H9 (cell line): ENCODE results near the gene RAP1GAP2. TPM values are rescaled to one million over a fixed set of nuclear protein-coding genes. Genes with fewer than 3 reads are reported as not detected.
A peak's percentile ranks its signal among the peaks of the same experiment; 100 is the strongest.

ENCODE experiments used
- DNase-seq: peaks from one replicate; pipeline ENCODE4 v3.0.0-alpha.2; 2017
- H2AFZ ChIP-seq: one replicate; pipeline ENCODE4 v1.6.1; 2013; ENCODE audit warnings: mild to moderate bottlenecking, low read length, control low read depth, moderate library complexity
- H2AK5ac ChIP-seq: 2 replicates; pipeline ENCODE4 v1.6.1; 2013; ENCODE audit warnings: low read length, control low read depth, mixed read lengths; ENCODE audit not compliant: insufficient read length
- H2BK120ac ChIP-seq: one replicate; pipeline ENCODE4 v1.6.1; 2013; ENCODE audit warnings: low read depth, mild to moderate bottlenecking, low read length, control low read depth, inconsistent platforms; ENCODE audit not compliant: poor library complexity, severe bottlenecking
- H2BK12ac ChIP-seq: 2 replicates; pipeline ENCODE4 v1.6.1; 2013; ENCODE audit warnings: low read length, control low read depth, mixed read lengths, low read depth; ENCODE audit not compliant: insufficient read length
- H2BK15ac ChIP-seq: 2 replicates; pipeline ENCODE4 v1.6.1; 2013; ENCODE audit warnings: low read depth, low read length, control low read depth
- H2BK20ac ChIP-seq: one replicate; pipeline ENCODE4 v1.6.1; 2013; ENCODE audit warnings: low read depth, mild to moderate bottlenecking, low read length, control low read depth, inconsistent platforms; ENCODE audit not compliant: poor library complexity, severe bottlenecking
- H2BK5ac ChIP-seq: 2 replicates; pipeline ENCODE4 v1.6.1; 2013; ENCODE audit warnings: low read length, control low read depth, mixed read lengths; ENCODE audit not compliant: insufficient read length
- H3K14ac ChIP-seq: 2 replicates; pipeline ENCODE4 v1.6.1; 2013; ENCODE audit warnings: low read length, control low read depth; ENCODE audit not compliant: insufficient read depth
- H3K18ac ChIP-seq: 2 replicates; pipeline ENCODE4 v1.6.1; 2013; ENCODE audit warnings: low read depth, mild to moderate bottlenecking, mixed read lengths, low read length, control low read depth; ENCODE audit not compliant: insufficient read length
- H3K23ac ChIP-seq: 2 replicates; pipeline ENCODE4 v1.6.1; 2013; ENCODE audit warnings: low read length, control low read depth, mixed read lengths, low read depth; ENCODE audit not compliant: insufficient read length
- H3K23me2 ChIP-seq: 2 replicates; pipeline ENCODE4 v1.6.1; 2013; ENCODE audit warnings: low read depth, mild to moderate bottlenecking, mixed read lengths, low read length, control low read depth; ENCODE audit not compliant: insufficient read length, poor library complexity, severe bottlenecking
- H3K27ac ChIP-seq: 2 replicates; pipeline ENCODE4 v1.5.1; 2013; ENCODE audit warnings: low read length, control low read depth, mixed read lengths, low read depth; ENCODE audit not compliant: insufficient read length
- H3K27me3 ChIP-seq: 2 replicates; pipeline ENCODE4 v1.6.1; 2013; ENCODE audit warnings: low read length, control low read depth, inconsistent platforms; ENCODE audit not compliant: insufficient read depth
- H3K4ac ChIP-seq: 2 replicates; pipeline ENCODE4 v1.6.1; 2013; ENCODE audit warnings: low read depth, mild to moderate bottlenecking, control low read depth, inconsistent platforms, low read length, moderate library complexity
- H3K4me1 ChIP-seq: 2 replicates; pipeline ENCODE4 v1.6.1; 2013; ENCODE audit warnings: low read length, control low read depth, inconsistent platforms; ENCODE audit not compliant: insufficient read depth
- H3K4me2 ChIP-seq: 2 replicates; pipeline ENCODE4 v1.6.1; 2013; ENCODE audit warnings: low read length, control low read depth, mixed read lengths; ENCODE audit not compliant: insufficient read length, insufficient read depth
- H3K56ac ChIP-seq: 2 replicates; pipeline ENCODE4 v1.6.1; 2013; ENCODE audit warnings: low read depth, mild to moderate bottlenecking, mixed read lengths, low read length, control low read depth; ENCODE audit not compliant: insufficient read length
- H3K79me1 ChIP-seq: 2 replicates; pipeline ENCODE4 v1.6.1; 2013; ENCODE audit warnings: low read depth, mild to moderate bottlenecking, moderate library complexity, low read length, control low read depth, inconsistent platforms; ENCODE audit not compliant: insufficient read depth, poor library complexity, severe bottlenecking
- H3K79me2 ChIP-seq: 2 replicates; pipeline ENCODE4 v1.6.1; 2013; ENCODE audit warnings: low read length, control low read depth, inconsistent platforms; ENCODE audit not compliant: insufficient read depth
- H3K9ac ChIP-seq: 2 replicates; pipeline ENCODE4 v1.6.1; 2013; ENCODE audit warnings: low read length, control low read depth, mixed read lengths; ENCODE audit not compliant: insufficient read length; ENCODE audit errors: extremely low read depth
- H3K9me3 ChIP-seq: one replicate; pipeline ENCODE4 v1.6.1; 2013; ENCODE audit warnings: low read depth, low read length, inconsistent platforms; ENCODE audit not compliant: control insufficient read depth
- H3T11ph ChIP-seq: one replicate; pipeline ENCODE4 v1.6.1; 2013; ENCODE audit warnings: mild to moderate bottlenecking, low read length, control low read depth, inconsistent platforms
- H4K20me1 ChIP-seq: one replicate; pipeline ENCODE4 v1.6.1; 2013; ENCODE audit not compliant: control insufficient read depth, insufficient read length, insufficient read depth
- H4K5ac ChIP-seq: 2 replicates; pipeline ENCODE4 v1.6.1; 2013; ENCODE audit warnings: low read depth, mild to moderate bottlenecking, mixed read lengths, low read length, control low read depth; ENCODE audit not compliant: insufficient read length
- H4K8ac ChIP-seq: replicated peaks from 2 replicates; pipeline ENCODE4 v1.6.1; 2013; ENCODE audit warnings: low read length, control low read depth, mixed read lengths, low read depth; ENCODE audit not compliant: insufficient read length
- H4K91ac ChIP-seq: 2 replicates; pipeline ENCODE4 v1.6.1; 2013; ENCODE audit warnings: low read depth, mild to moderate bottlenecking, moderate library complexity, mixed read lengths, low read length, control low read depth; ENCODE audit not compliant: insufficient read length
- H3K27ac Mint-ChIP-seq, 3 experiments: 2 replicates in 2 of 3; 3 replicates in 1 of 3; pipeline ENCODE4 v1.8.0; 2020 to 2021; ENCODE audit warnings: mixed read lengths in 3 of 3, mild to moderate bottlenecking in 1 of 3, moderate library complexity in 1 of 3
- H3K27me3 Mint-ChIP-seq: 2 replicates; pipeline ENCODE4 v1.8.0; 2021; ENCODE audit warnings: low read depth, mild to moderate bottlenecking, moderate library complexity, mixed read lengths
- H3K36me3 Mint-ChIP-seq, 3 experiments: 2 replicates in 2 of 3; 3 replicates in 1 of 3; pipeline ENCODE4 v1.8.0; 2020 to 2021; ENCODE audit warnings: low read depth in 3 of 3, mixed read lengths in 3 of 3; ENCODE audit not compliant: insufficient read depth in 1 of 3
- H3K4me1 Mint-ChIP-seq, 2 experiments: 2 replicates each; pipeline ENCODE4 v1.8.0; 2020; ENCODE audit warnings: mixed read lengths in 2 of 2
- H3K4me3 Mint-ChIP-seq, 2 experiments: 2 replicates in 1 of 2; 3 replicates in 1 of 2; pipeline ENCODE4 v1.8.0; 2020 to 2021; ENCODE audit warnings: mild to moderate bottlenecking in 2 of 2, mixed read lengths in 2 of 2, moderate library complexity in 1 of 2
- H3K9me3 Mint-ChIP-seq, 2 experiments: 2 replicates in 1 of 2; 3 replicates in 1 of 2; pipeline ENCODE4 v1.8.0; 2020; ENCODE audit warnings: mild to moderate bottlenecking in 2 of 2, mixed read lengths in 2 of 2, moderate library complexity in 1 of 2
- CTCF ChIP-seq: fragments of 200-600 bp; sonication (generic); conservative IDR thresholded peaks from 3 replicates; pipeline ENCODE4 v1.8.0; 2021; ENCODE audit warnings: antibody characterized with exemption, mild to moderate bottlenecking
- WGBS: extraction: QIAGEN DNeasy Blood & Tissue Kit; methylation state at CpG from one replicate; pipeline ENCODE4 v1.1.7; 2013; ENCODE audit warnings: missing lambda C conversion rate, low lambda C conversion rate, mixed read lengths; ENCODE audit not compliant: insufficient read length; ENCODE audit errors: extremely low coverage; 5-methylcytosine and 5-hydroxymethylcytosine counted together
- total RNA-seq: library from RNA; stranded (reverse); gene quantifications from 2 replicates; pipeline ENCODE4 v1.2.1, GENCODE V29; 2021

RAP1GAP2 gene
- total RNA-seq, 1 experiment from 2014 or later, result 33.8 TPM

- Histone ChIP-seq H3K27ac (no peak overlapping the region), H3K56ac (no peak overlapping the region), H4K20me1 (no peaks in the 10 kb centered on the region), H3K4me2 (no peak overlapping the region), H4K5ac (no peak overlapping the region), H3K14ac (no peak overlapping the region), H3T11ph (no peak overlapping the region), H4K91ac (no peak overlapping the region), H2AFZ (no peak overlapping the region), H3K79me2 (no peaks in the 10 kb centered on the region), H2BK120ac (no peak overlapping the region), H3K23me2 (no peaks in the 10 kb centered on the region), H4K8ac (no peak overlapping the region), H2BK12ac (no peak overlapping the region), H3K9me3 (no peaks in the 10 kb centered on the region), H3K9ac (no peak overlapping the region), H2BK5ac (no peak overlapping the region), H3K27me3 (no peaks in the 10 kb centered on the region), H3K23ac (no peak overlapping the region), H2BK20ac (no peak overlapping the region), H2BK15ac (no peak overlapping the region), H2AK5ac (no peak overlapping the region), H3K18ac (no peak overlapping the region), H3K79me1 (no peaks in the 10 kb centered on the region), H3K4ac (no peak overlapping the region), H3K4me1 (no peaks in the 10 kb centered on the region)
- WGBS, result no CpG with 5 or more reads among the region's 18 CpGs
- Mint-ChIP-seq H3K4me1 (no peaks in the 10 kb centered on the region), H3K9me3 (no peaks in the 10 kb centered on the region), H3K4me3 (no peak overlapping the region), H3K36me3 (peaks cover 8 to 62% (median 39%) of the 10 kb centered on the region in 3 experiments; a peak in 6 of 7 replicates), H3K27me3 (no peaks in the 10 kb centered on the region), H3K27ac (no peak overlapping the region)
- no peak for TF ChIP-seq CTCF
- peak; percentile 20 for DNase-seq
Measured at GRCh38 chr17:2982854-2983253, 186.6 kb downstream of the RAP1GAP2 start.
